ENCODE data around the gene CITED4. TPM values are rescaled to one million over a fixed set of nuclear protein-coding genes. Genes with fewer than 3 reads are reported as not detected.
"Not testable (repeated sequence)": the region's sequence is repeated elsewhere in the genome, so short reads cannot be mapped to it uniquely, and the experiment has no call there.

Gene CITED4
- polyA plus RNA-seq, 1 donor (not counting 4 experiments of a cell fraction or from before 2014, with no cell fraction given), result 11.2 TPM

GRCh38 chr1:40896482-40896881 is 34.3 kb upstream of the CITED4 start:
- peaks cover 7% of the 10 kb centered on the region for H3K9me3 ChIP-seq (ENCODE audit: control insufficient read depth, low read depth, low read length)
- FAIRE-seq (no peak), DNase-seq (ENCODE audit: low read depth, low spot score) (no peak)
- peak overlapping the region; percentile 17 for H3K27ac ChIP-seq (ENCODE audit: control insufficient read depth, insufficient read depth, low read length)
- dilution Hi-C loops (cut with MboI; ENCODE audit: extremely low pct_ligation_motif_present, low sequenced_read_pairs), result no loop called here
- no peaks in the 10 kb centered on the region for H3K36me3 ChIP-seq (ENCODE audit: control insufficient read depth in 2 of 2, extremely low read depth in 1 of 2, insufficient read depth in 2 of 2, low read length in 2 of 2)
- no peak for TF ChIP-seq EZH2 (IDR thresholded peaks at IDR 0.05; ENCODE audit: low read length)
- TF ChIP-seq CTCF (optimal IDR thresholded peaks at IDR 0.05 in 1 of 3, IDR thresholded peaks at IDR 0.05 in 1 of 3, conservative IDR thresholded peaks at IDR 0.05 in 1 of 3; ENCODE audit: extremely low read depth in 1 of 3, insufficient read depth in 2 of 3, low read length in 3 of 3), result no peak
- peaks cover 39% of the 10 kb centered on the region for H3K4me1 ChIP-seq (ENCODE audit: control insufficient read depth, extremely low read depth, insufficient read depth, low read length)
- no peaks in the 10 kb centered on the region for H3K27me3 ChIP-seq (ENCODE audit: control insufficient read depth, extremely low read depth, insufficient read depth, low read length)
- no peak overlapping the region for H3K4me2 ChIP-seq (ENCODE audit: control insufficient read depth, extremely low read depth, insufficient read depth, low read depth, low read length)
- H3K4me3 ChIP-seq (ENCODE audit: control insufficient read depth in 2 of 3, extremely low read depth in 1 of 3, insufficient read depth in 2 of 3, low read depth in 1 of 3, low read length in 3 of 3), result no peak overlapping the region
- H2AFZ ChIP-seq (ENCODE audit: control insufficient read depth, low read length), result no peak overlapping the region
- H3K79me2 ChIP-seq (ENCODE audit: control insufficient read depth, insufficient read depth, low read length), result no peaks in the 10 kb centered on the region
- no peaks in the 10 kb centered on the region for H3K9me1 ChIP-seq (ENCODE audit: control insufficient read depth, extremely low read depth, insufficient read depth, low read length)
- no peak overlapping the region for H3K9ac ChIP-seq (ENCODE audit: control insufficient read depth, extremely low read depth, insufficient read depth, low read length)
- no peaks in the 10 kb centered on the region for H4K20me1 ChIP-seq (ENCODE audit: control insufficient read depth, extremely low read depth, insufficient read depth, low read length)

- Histone ChIP-seq H3K9me1 (ENCODE audit: control insufficient read depth, extremely low read depth, insufficient read depth, low read length) (no peaks in the 10 kb centered on the region), H3K4me3 (ENCODE audit: control insufficient read depth in 2 of 3, extremely low read depth in 1 of 3, insufficient read depth in 2 of 3, low read depth in 1 of 3, low read length in 3 of 3) (no peak overlapping the region), H3K27me3 (ENCODE audit: control insufficient read depth, extremely low read depth, insufficient read depth, low read length) (no peaks in the 10 kb centered on the region), H3K9ac (ENCODE audit: control insufficient read depth, extremely low read depth, insufficient read depth, low read length) (no peak overlapping the region), H2AFZ (ENCODE audit: control insufficient read depth, low read length) (no peak overlapping the region), H3K4me2 (ENCODE audit: control insufficient read depth, extremely low read depth, insufficient read depth, low read depth, low read length) (no peak overlapping the region), H4K20me1 (ENCODE audit: control insufficient read depth, extremely low read depth, insufficient read depth, low read length) (no peaks in the 10 kb centered on the region), H3K36me3 (ENCODE audit: control insufficient read depth in 2 of 2, extremely low read depth in 1 of 2, insufficient read depth in 2 of 2, low read length in 2 of 2) (no peaks in the 10 kb centered on the region), H3K27ac (ENCODE audit: control insufficient read depth, insufficient read depth, low read length) (no peak overlapping the region), H3K4me1 (ENCODE audit: control insufficient read depth, extremely low read depth, insufficient read depth, low read length) (peaks cover 41% of the 10 kb centered on the region), H3K9me3 (ENCODE audit: control insufficient read depth, low read depth, low read length) (peaks cover 7% of the 10 kb centered on the region), H3K79me2 (ENCODE audit: control insufficient read depth, insufficient read depth, low read length) (no peaks in the 10 kb centered on the region)
- no peak for DNase-seq (ENCODE audit: low read depth, low spot score)
- dilution Hi-C loops (cut with MboI; ENCODE audit: extremely low pct_ligation_motif_present, low sequenced_read_pairs), result no loop called here
- no peak for FAIRE-seq
- TF ChIP-seq EZH2 (IDR thresholded peaks at IDR 0.05; ENCODE audit: low read length) (no peak), CTCF (optimal IDR thresholded peaks at IDR 0.05 in 1 of 3, IDR thresholded peaks at IDR 0.05 in 1 of 3, conservative IDR thresholded peaks at IDR 0.05 in 1 of 3; ENCODE audit: extremely low read depth in 1 of 3, insufficient read depth in 2 of 3, low read length in 3 of 3) (no peak)
Observed at GRCh38 chr1:40895601-40896000, 33.4 kb upstream of the CITED4 start.

- H3K9me1 ChIP-seq (ENCODE audit: control insufficient read depth, extremely low read depth, insufficient read depth, low read length); H4K20me1 ChIP-seq (ENCODE audit: control insufficient read depth, extremely low read depth, insufficient read depth, low read length); H3K9me3 ChIP-seq (ENCODE audit: control insufficient read depth, low read depth, low read length); dilution Hi-C loops (cut with MboI; ENCODE audit: extremely low pct_ligation_motif_present, low sequenced_read_pairs); H3K4me2 ChIP-seq (ENCODE audit: control insufficient read depth, extremely low read depth, insufficient read depth, low read depth, low read length); H3K27me3 ChIP-seq (ENCODE audit: control insufficient read depth, extremely low read depth, insufficient read depth, low read length); H3K4me3 ChIP-seq (ENCODE audit: control insufficient read depth in 2 of 3, extremely low read depth in 1 of 3, insufficient read depth in 2 of 3, low read depth in 1 of 3, low read length in 3 of 3); H2AFZ ChIP-seq (ENCODE audit: control insufficient read depth, low read length); FAIRE-seq; H3K9ac ChIP-seq (ENCODE audit: control insufficient read depth, extremely low read depth, insufficient read depth, low read length); H3K27ac ChIP-seq (ENCODE audit: control insufficient read depth, insufficient read depth, low read length); H3K79me2 ChIP-seq (ENCODE audit: control insufficient read depth, insufficient read depth, low read length); DNase-seq (ENCODE audit: low read depth, low spot score); H3K36me3 ChIP-seq (ENCODE audit: control insufficient read depth in 2 of 2, extremely low read depth in 1 of 2, insufficient read depth in 2 of 2, low read length in 2 of 2): not testable (repeated sequence)
- peaks cover 43% of the 10 kb centered on the region for H3K4me1 ChIP-seq (ENCODE audit: control insufficient read depth, extremely low read depth, insufficient read depth, low read length)
Observed at GRCh38 chr1:40894858-40895257, 32.7 kb upstream of the CITED4 start.

All from keratinocyte (primary cell).